ENCODE data around the gene CDK5RAP2. TPM values are rescaled to one million over a fixed set of nuclear protein-coding genes. Genes with fewer than 3 reads are reported as not detected.

CDK5RAP2 gene
- total RNA-seq, 1 experiment from 2014 or later = 56.4 TPM

GRCh38 chr9:120408680-120409258 is 171.2 kb downstream of the CDK5RAP2 start:
- Mint-ChIP-seq H3K36me3 (ENCODE audit: insufficient read depth in 1 of 3, low read depth in 3 of 3) (peaks cover 29 to 63% (median 63%) of the 10 kb centered on the region in 3 experiments; a peak in 6 of 7 replicates), H3K27me3 (ENCODE audit: low read depth) (no peaks in the 10 kb centered on the region), H3K27ac (peak overlapping the region in 1 of 3 experiments; percentile 86; a peak in 2 of 7 replicates), H3K4me3 (no peak overlapping the region), H3K4me1 (peaks cover 26 to 28% of the 10 kb centered on the region in 2 experiments), H3K9me3 (no peaks in the 10 kb centered on the region)
- H2AK5ac ChIP-seq (ENCODE audit: insufficient read length, low read length) = no peak overlapping the region
- no CpG with 5 or more reads among the region's 14 CpGs for WGBS (ENCODE audit: extremely low coverage, insufficient read length, low lambda C conversion rate)
- no peaks in the 10 kb centered on the region for H3K79me1 ChIP-seq (ENCODE audit: insufficient read depth, low read depth, low read length, poor library complexity, severe bottlenecking)
- no peak overlapping the region for H4K8ac ChIP-seq (replicated peaks; ENCODE audit: insufficient read length, low read depth, low read length)
- H4K20me1 ChIP-seq (ENCODE audit: control insufficient read depth, insufficient read depth, insufficient read length) = peaks cover 2% of the 10 kb centered on the region
- peaks cover 6% of the 10 kb centered on the region; the same call in 1 of the 2 replicates for H3K4me1 ChIP-seq (ENCODE audit: insufficient read depth, low read length)
- H3K4ac ChIP-seq (ENCODE audit: low read depth, low read length) = no peak overlapping the region
- H3T11ph ChIP-seq (ENCODE audit: low read length) = no peak overlapping the region
- no peak overlapping the region for H2BK12ac ChIP-seq (ENCODE audit: insufficient read length, low read depth, low read length)
- H3K23me2 ChIP-seq (ENCODE audit: insufficient read length, low read depth, low read length, poor library complexity, severe bottlenecking) = no peaks in the 10 kb centered on the region
- no peak overlapping the region for H3K18ac ChIP-seq (ENCODE audit: insufficient read length, low read depth, low read length)
- H3K27me3 ChIP-seq (ENCODE audit: insufficient read depth, low read length) = no peaks in the 10 kb centered on the region
- no peaks in the 10 kb centered on the region for H3K9me3 ChIP-seq (ENCODE audit: control insufficient read depth, low read depth, low read length)
- no peak overlapping the region for H3K27ac ChIP-seq (ENCODE audit: insufficient read length, low read depth, low read length)
- H3K23ac ChIP-seq (ENCODE audit: insufficient read length, low read depth, low read length) = no peak overlapping the region
- no peak overlapping the region for H4K91ac ChIP-seq (ENCODE audit: insufficient read length, low read depth, low read length)
- no peak overlapping the region for H3K56ac ChIP-seq (ENCODE audit: insufficient read length, low read depth, low read length)
- no peak overlapping the region for H2BK15ac ChIP-seq (ENCODE audit: low read depth, low read length)
- no peaks in the 10 kb centered on the region for H3K79me2 ChIP-seq (ENCODE audit: insufficient read depth, low read length)
- H3K14ac ChIP-seq (ENCODE audit: insufficient read depth, low read length) = no peak overlapping the region
- no peak overlapping the region for H2BK20ac ChIP-seq (ENCODE audit: low read depth, low read length, poor library complexity, severe bottlenecking)
- H4K5ac ChIP-seq (ENCODE audit: insufficient read length, low read depth, low read length) = no peak overlapping the region
- H2AFZ ChIP-seq (ENCODE audit: low read length) = no peak overlapping the region
- H3K9ac ChIP-seq (ENCODE audit: extremely low read depth, insufficient read length, low read length) = no peak overlapping the region
- H2BK5ac ChIP-seq (ENCODE audit: insufficient read length, low read length) = no peak overlapping the region
- H2BK120ac ChIP-seq (ENCODE audit: low read depth, low read length, poor library complexity, severe bottlenecking) = no peak overlapping the region
- no peak for DNase-seq
- H3K4me2 ChIP-seq (ENCODE audit: insufficient read depth, insufficient read length, low read length) = no peak overlapping the region
- no peak for TF ChIP-seq CTCF (conservative IDR thresholded peaks at IDR 0.05)

All from H9 (cell line).